GM19452 (cell line): ENCODE measurements around the gene C2orf42.
"Not testable (repeated sequence)": the region's sequence is repeated elsewhere in the genome, so short reads cannot be mapped to it uniquely, and the experiment has no call there.

Experiments
- ATAC-seq: cut with Tn5 transposase; IDR thresholded peaks from one replicate; pipeline ENCODE4 v1.9.1; 2021; ENCODE audit not compliant: unreplicated experiment

Gene C2orf42

DNA sequence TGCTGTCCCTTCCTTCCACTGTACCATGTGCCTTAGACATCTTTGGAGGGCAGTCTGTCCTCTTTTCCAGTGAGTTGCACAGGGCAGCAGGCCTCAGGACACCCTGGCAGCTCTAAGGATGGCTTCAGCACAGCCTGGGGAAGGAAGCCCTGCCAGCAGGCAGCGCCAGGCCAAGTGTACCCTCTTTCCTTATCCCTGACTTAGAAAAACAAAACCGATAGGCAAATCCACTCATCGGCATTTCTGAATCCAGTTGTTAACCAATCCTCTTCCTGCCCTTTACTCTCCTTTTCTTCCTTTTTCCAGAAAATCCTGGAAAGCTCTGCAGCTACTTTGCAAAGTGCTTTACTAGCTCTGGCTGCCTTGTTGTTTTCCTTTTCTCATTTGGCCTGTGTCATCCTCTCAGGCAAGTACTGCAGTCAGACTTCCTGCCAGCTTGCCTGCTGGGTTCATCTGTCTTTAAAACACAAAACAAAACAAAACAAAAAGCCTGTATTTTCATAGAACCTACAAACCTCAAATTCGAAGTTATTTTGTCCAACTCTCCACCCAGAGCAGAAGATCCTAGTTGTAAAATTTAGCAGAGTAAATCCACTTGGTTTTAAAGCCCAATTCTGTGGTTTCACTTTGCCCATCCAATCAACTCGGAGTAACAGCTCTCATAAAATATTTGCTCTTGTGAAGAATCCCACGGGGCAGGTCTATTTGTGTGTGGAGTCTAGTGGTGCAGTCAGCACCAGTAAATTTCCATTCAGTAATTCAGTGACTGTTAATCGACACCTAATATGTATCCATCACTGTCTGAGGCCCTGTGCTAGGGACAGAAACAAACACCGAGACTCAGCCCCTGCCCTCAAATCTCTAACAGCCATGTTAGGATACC lies 58.3 kb downstream of the C2orf42 start:
- peak; percentile 56 for ATAC-seq

DNA sequence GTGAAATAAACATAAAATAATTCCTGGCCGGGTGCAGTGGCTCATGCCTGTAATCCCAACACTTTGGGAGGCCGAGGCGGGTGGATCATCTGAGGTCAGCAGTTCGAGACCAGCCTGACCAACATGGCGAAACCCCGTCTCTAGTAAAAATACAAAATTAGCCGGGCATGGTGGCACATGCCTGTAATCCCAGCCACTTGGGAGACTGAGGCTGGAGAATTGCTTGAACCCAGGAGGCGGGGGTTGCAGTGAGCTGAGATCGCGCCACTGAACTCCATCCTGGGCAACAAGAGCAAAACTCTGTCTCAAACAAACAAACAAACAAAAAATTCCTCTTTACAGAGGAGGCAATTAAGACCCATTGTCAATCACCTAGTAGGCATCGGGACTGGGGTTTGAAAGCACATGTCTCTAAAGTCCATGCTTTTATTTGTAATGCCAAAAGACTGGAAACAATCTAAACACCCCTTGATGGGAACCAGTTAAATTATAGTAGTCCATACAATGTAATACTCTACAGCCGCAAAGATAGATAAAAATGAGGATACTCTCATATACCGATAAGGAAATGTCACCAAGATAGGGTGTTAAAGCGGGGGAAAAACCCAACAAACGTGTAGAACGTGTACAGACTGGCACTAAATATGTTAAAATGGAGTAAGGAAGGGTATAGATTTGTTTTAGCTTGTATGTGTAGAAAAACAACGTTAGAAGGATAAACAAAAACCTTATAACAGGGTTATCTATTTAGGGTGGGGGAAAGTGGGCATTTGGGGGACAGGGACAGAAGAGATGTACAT lies 59.3 kb downstream of the C2orf42 start:
- not testable (repeated sequence) for ATAC-seq

DNA sequence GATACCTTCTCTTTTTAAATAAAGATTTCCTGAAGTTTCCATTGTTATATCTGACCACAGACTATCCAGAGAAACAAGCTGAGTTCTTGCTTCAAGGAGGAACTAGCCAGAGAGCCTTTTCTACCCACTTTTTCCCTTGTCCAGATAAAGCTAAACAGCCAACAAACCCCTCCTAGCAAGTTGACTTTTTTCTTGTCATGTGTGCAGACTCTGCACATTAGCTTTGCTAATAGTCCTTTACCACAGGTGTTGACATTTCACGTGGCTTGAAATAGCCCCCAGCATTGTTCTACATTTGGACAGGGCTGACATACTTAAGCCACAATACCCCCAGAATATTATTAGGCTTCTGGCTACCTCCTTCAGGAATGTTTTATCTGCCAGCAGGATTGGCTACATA lies 62.8 kb downstream of the C2orf42 start:
- ATAC-seq: no peak

DNA sequence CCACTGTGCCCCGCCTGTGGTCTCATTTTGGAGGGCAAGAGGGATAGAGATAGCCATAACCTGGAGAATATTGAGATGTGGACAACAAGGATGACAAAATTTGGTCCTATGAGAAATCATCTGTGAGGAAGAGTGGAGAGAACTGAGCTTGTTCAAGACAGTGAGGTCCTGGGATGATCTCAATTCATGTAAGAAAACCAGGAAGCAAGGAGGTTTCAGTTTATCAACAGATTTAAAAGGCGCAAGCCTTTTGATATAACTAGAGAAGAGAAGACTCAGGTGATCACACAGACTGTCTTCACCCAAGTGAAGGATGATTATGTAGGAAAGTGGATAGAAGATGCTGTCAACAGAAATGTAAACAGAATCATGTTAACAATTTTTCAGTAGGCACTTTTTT lies 64.4 kb downstream of the C2orf42 start:
- no peak for ATAC-seq

DNA sequence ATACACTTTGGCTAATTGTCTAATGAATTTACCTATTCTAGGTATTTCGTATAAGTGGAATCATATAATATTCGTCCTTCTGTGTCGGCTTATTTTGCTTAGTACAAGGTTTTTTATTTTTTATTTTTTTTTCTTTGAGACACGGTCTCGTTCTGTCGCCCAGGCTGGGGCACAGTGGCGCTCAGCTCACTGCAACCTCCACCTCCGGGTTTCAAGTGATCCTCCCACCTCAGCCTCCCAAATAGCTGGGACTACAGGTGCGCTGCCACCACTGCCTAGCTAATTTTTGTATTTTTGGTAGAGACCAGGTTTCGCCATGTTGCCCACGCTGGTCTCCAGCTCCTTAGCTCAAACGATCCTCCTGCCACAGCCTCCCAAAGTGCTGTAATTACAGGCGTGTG lies 65.3 kb downstream of the C2orf42 start:
- ATAC-seq: no peak

DNA sequence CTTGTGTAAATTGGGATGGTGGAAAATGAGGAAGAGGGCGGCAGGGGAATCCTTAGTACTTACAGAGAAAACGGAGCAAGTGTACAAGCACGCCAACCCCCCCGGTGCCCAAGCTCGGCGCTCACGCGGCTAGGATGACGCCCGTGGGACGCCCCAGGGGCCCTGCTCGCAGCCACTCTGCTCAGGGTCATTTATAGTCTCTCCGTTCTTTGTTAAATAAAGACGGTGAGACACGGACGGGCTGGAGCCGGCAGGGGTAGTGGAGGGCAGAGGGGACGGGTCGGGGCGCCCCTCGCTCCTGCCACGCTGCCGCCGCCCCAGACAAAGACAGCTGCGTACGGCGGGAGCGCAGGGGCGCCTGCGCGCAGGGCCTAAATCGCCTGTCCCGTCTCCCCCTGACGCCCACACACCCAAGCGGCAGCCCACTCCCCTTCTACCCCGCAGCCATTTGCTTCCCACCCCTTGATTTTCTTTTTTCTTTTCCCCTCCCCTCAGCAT lies 65.8 kb downstream of the C2orf42 start:
- no peak for ATAC-seq

DNA sequence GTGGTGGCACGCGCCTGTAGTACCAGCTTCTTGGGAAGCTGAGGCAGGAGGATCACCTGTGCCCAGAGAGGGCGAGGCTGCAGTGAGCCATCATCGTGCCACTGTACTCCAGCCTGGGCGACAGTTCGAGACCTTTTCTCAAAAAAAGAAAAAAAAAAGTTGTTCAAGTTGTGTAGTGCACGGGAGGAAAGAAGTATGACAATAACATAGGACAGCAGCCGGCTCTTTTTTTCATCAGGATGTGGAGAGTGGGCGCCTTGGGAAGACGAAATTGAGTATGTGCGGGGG lies 67.0 kb downstream of the C2orf42 start:
- no peak for ATAC-seq

DNA sequence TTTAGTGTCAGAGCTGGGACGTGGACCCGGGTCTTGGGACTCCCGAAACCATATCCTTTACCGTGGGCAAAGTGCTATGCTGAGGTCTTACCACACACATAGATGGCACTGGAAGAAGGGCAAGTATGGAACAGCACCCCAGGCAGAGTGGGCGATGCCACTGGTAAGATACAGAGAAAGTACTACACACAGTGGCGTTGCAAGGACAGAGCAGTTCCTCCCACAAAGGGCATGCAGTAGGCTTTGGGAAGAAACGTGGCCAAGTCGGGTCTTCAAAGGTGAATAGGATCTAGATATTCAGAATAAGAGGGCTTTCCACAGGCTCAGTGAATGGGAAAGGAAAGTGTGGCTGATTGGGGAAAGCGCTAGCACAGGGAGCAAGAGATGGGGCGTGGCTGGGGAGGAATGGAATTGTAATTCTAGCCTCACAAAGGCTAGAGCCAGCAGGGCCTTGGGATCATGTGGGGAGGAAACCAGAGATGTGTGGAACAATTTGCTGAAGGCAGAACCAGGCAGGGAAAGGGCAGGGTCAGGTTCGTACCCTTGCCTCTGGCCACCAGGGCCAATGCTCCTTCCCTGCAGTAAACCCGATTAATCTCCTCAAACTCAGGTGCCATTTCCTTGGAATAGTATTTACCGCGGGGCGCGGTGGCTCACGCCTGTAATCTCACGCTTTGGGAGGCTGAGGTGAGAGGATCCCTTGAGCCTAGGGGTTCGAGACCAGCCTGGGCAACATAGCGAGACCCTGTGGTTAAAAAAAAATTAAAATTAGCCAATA lies 67.6 kb downstream of the C2orf42 start:
- no peak for ATAC-seq

DNA sequence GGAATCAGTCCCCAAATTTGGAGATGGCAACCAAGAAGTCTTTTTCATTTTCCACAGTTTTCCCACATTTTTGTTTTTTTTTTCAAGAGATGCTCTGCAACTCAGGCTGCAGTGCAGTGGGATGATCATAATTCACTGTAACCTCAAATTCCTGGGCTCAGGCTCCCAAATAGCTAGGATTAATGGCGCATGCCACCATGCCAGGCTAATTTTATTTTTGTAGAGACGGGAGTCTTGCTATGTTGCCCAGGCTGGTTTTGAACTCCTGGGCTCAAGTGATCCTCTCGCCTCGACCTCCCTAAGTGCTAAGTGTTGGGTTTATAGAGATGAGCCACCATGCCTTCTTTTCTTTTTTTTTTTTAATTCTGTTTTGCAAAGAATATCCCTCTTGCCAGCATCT lies 68.3 kb downstream of the C2orf42 start:
- ATAC-seq: no peak

DNA sequence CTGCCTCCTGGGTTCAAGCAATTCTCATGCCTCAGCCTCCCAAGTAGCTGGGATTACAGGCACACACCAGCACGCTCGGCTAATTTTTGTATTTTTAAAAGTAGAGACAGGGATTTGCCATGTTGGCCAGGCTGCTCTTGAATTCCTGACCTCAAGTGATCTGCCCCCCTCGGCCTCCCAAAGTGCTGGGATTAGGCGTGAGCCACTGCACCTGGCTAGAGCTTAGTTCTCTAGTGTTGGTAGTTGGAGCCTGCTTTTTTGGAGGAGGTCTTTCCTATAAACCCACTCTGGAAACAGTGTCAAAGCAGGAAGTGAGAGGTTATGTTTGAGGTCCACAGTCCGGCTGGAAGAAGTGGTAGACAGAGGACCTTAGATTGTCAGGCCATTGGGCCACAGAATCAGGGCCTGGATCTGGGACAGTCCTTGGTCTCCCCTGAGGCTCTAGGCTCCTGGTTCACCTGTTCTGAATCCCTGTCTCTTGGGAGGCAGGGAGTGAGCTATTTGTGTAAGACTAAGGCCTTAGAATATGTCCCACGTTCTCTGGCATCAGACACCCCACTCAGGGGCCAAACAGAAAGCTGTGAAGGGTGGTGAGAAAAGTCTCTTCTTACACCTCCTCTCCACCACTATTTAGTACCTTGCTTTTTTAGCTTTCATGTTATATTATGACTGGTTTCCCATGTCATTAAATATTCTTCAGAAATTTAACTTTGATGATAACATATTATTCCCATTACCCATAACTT lies 69.0 kb downstream of the C2orf42 start:
- peak; percentile 12 for ATAC-seq

DNA sequence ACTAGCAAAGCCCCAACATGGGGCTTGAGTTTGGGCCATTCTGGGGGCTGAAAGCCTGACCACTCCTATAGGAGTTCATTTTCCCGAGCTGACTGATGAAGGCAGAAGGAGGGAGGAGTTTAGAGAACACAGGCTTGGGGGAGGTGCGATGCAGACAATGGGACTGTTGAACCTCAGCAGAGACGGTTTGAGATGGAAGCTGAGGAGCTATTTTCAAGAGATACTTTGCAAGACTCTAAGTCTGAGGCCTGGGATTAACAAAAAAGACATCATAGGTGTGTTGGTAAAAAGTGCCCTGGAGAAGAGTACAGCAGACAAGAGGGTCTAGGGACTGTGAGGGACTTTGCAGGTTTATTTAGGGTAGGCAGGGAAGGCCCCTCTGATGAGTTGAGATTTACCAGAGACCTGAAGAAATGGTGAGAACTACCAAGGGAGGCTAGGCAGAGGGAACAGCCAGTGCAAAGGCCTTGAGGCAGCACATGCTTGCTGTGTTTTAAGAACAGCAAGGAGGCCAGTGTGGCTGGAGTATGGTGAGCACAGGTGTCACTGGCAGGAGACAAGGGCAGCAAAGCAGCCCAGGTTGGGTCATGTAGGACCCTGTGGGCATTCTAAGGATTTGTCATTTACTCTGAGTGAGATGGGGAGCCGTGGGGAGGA lies 71.9 kb downstream of the C2orf42 start:
- ATAC-seq: no peak

DNA sequence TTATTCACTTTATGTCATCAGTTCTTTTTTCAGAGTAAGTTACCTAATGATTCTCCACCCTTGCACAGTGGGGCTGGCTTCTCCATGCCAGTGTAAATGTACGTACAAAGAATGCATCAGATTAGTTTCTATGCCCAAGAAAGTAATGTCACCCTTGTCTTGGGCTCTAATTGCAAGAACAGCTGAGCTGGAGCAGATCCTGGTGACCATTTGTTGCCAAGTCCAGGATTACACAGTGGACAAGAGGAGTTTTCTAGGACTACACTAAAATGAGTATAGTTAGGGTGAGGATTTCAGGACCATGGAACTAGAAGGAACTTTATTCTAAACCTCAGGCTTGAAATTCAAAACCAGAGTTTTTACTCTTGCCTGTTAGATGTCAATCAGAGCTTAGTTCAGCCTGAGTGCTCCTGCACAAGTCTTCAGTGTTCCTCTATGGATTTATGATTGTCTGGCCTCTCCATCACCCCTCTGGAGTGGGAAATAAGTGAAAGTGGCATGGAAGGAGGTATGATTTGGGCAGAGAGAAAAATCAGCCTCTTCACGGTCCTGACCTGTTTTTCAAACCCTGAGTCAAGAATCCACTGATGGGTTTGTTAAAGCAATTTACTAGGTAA lies 73.8 kb downstream of the C2orf42 start:
- ATAC-seq: no peak

DNA sequence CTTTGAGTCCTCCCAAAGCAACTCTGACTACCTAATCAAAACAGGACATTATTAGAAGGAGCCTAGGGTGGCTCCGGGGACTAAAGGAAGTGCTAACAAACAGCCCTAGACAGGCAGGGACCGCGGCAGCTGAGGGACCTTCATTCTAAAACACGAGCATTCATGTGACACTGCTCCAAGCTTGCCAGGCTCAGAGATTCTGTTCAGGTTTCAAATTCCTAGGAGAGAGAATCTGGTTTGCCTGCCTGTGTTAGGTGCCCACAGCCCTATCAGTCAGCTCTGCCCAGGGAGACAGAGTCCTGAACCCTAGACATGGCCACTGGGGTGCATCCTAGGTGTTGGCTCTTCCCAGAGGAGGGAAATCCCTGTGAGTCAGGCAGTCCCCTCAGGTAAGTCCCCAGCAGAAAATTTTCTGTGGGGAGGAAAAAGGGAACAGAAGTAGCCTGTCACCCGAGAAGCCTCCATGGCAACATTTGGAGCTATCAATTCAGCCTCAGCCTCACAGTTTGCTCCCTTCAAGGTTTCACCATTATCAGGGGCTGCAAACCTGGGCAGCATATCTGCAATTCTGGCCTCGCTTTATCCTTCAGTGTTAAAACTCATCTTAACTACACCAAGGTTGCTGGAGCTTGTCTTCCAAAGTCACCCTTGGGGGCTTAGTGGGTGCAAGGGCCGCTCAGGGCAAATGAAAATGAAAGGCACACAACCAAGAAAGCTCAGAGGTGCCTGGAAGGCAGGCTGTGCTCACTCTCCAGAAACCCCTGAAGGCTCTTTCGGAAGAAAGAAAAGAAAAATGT lies 75.0 kb downstream of the C2orf42 start:
- ATAC-seq: peak; percentile 56

DNA sequence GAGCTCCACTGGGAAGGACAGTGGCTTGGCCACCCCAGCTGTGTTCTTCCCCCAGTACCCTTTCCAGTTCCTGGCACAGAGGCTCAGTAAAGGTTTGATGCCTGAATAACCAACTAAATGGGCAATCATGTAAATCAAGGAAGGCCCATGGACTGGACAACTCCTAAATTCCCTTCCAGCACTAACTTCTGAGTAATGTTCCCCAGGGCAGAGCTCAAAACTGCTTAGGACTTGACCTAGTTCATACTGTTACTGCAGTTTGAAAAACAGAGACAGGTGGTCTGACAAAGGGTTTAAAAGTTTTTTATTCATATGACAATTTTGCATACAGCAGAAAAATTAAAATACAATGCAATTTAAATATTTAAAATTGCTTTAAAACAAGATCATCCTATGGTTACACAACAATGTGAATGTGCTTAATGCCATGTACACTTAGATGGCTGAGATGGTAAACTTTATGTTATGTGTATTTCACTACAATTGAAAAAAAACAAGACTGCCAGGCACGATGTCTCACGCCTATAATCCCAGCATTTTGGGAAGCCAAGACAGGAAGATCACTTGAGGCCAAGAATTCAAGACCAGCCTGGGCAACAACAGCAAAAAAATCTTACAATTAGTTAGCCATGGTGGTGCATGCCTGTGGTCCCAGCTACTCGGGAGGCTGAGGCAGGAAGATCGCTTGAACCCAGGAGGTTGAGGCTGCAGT lies 77.3 kb downstream of the C2orf42 start:
- no peak for ATAC-seq

DNA sequence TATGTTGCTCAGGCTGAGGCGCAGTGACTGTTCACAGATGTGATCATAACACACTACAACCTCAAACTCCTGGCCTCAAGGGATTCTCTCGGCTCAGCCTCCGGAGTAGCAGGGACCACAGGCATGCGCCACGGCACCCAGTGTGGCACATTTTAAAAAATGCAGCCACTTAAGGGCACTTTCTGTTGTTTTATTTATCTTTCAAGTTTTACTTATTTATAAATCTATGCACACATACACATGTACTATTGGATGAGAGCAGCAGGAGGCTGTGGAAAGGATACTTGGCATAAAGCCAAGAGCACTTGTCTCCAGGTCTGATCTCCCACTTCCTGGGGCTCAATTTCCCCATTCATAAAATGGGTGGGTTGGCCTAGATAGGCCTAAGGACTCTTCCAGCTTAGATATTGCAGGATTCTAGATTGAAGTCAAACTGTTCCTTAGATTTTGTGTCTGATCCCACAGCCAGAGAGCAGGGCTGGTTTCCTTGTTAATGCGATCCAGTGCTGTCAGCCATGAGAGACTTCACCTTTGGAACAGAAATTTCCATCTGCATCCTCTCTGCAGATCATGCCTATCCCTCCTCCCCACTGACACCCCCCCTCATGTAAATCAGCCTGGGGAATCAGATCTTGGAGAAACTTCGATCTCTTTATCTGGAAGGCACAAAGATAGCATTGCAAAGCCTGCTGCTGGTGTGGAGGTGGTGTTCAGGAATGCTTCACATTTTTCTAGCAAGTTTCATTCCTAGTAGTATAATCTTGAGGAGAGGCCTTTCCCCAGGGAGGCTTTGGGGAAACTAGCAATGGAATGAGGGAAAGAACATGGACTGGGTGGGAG lies 78.8 kb downstream of the C2orf42 start:
- ATAC-seq: no peak

DNA sequence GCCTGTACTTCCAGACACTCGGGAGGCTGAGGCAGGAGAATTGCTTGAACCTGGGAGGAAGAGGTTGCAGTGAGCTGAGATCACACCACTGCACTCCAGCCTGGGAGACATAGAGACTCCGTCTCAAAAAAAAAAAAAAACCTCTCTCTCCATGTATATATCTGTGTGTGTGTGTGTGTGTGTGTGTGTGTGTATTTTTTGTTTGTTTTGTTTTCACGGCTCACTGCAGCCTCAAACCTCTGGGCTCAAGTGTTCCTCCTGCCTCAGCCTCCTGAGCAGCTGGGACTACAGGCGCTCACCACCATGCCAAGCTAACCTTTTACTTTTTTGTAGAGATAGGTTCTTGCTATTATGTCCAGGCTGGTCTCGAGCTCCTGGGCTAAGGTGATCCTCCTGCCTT lies 80.4 kb downstream of the C2orf42 start:
- ATAC-seq: not testable (repeated sequence)

DNA sequence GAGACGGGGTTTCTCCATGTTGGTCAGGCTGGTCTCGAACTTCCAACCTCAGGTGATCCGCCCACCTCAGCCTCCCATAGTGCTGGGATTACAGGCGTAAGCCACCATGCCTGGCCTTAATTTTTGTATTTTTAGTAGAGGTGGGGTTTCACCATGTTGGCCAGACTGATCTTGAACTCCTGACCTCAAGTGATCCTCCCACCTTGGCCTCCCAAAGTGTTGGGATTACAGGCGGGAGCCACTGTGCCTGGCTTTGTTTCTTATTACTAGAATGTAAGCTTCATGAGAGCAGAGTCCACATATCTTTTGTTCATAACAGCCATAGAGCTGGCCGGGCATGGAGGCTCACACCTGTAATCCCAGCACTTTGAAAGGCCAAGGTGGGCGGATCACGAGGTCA lies 84.7 kb downstream of the C2orf42 start:
- not testable (repeated sequence) for ATAC-seq
